H1 (cell line): ENCODE results near the gene MTHFD1. TPM values are rescaled to one million over a fixed set of nuclear protein-coding genes. Genes with fewer than 3 reads are reported as not detected.
A peak's percentile ranks its signal among the peaks of the same experiment; 100 is the strongest.

ENCODE experiments used
- CTCF ChIA-PET: fragments of 300-600 bp; sonication (Branson Sonifier 250); formaldehyde crosslinking; loops from one replicate; lab custom pipeline; 2021; ENCODE audit not compliant: partially characterized antibody; lab: Charles Lee
- POLR2A ChIA-PET: fragments of 300-600 bp; sonication (Branson Sonifier 250); formaldehyde crosslinking; loops from one replicate; lab custom pipeline; 2021; ENCODE audit warnings: inconsistent platforms; ENCODE audit not compliant: partially characterized antibody; lab: Charles Lee
- DNase-seq, 2 experiments: peaks; one replicate each; pipeline versions ENCODE4 v3.0.0 to v3.0.0-alpha.2; 2010 to 2022; ENCODE audit warnings: low spot score in 2 of 2, low read depth in 1 of 2, mixed read lengths in 1 of 2
- FAIRE-seq: peaks from 2 replicates; lab custom pipeline; 2011; peaks lifted over from hg19 to GRCh38; lab: Jason Lieb, UNC
- H2AFZ ChIP-seq: 2 replicates; pipeline ENCODE4 v1.8.1; 2012; ENCODE audit warnings: low read length, inconsistent platforms
- H2AK5ac ChIP-seq: 2 replicates; pipeline ENCODE4 v1.6.1; 2013; ENCODE audit warnings: low read depth, low read length
- H2BK120ac ChIP-seq: replicated peaks from 2 replicates; pipeline ENCODE3; 2013; ENCODE audit warnings: low read depth, low read length, inconsistent platforms
- H2BK12ac ChIP-seq: 2 replicates; pipeline ENCODE4 v1.6.1; 2013; ENCODE audit warnings: low read depth, low read length
- H2BK15ac ChIP-seq: 2 replicates; pipeline ENCODE4 v1.6.1; 2013; ENCODE audit warnings: low read length
- H2BK20ac ChIP-seq: 2 replicates; pipeline ENCODE4 v1.6.1; 2013; ENCODE audit warnings: low read length
- H2BK5ac ChIP-seq: 2 replicates; pipeline ENCODE4 v1.6.1; 2013; ENCODE audit warnings: low read depth, low read length
- H3K14ac ChIP-seq: 2 replicates; pipeline ENCODE4 v1.6.1; 2013; ENCODE audit warnings: inconsistent platforms; ENCODE audit not compliant: insufficient read length
- H3K18ac ChIP-seq: 2 replicates; pipeline ENCODE4 v1.6.1; 2013; ENCODE audit warnings: low read length; ENCODE audit errors: extremely low read depth
- H3K23ac ChIP-seq: 2 replicates; pipeline ENCODE4 v1.6.1; 2013; ENCODE audit warnings: inconsistent platforms; ENCODE audit not compliant: insufficient read length
- H3K23me2 ChIP-seq: 2 replicates; pipeline ENCODE4 v1.6.1; 2013; ENCODE audit warnings: low read depth, low read length
- H3K27ac ChIP-seq: 2 replicates; pipeline ENCODE4 v1.6.1; 2011; ENCODE audit warnings: low read depth, low read length, inconsistent platforms
- H3K27me3 ChIP-seq, 4 experiments: replicated peaks in 1 of 4; 1 replicate in 1 of 4; 2 replicates in 3 of 4; pipeline versions ENCODE4 v1.6.1 to v1.8.1; 2011 to 2013; ENCODE audit warnings: low read length in 3 of 4, mild to moderate bottlenecking in 3 of 4, inconsistent platforms in 2 of 4, mixed read lengths in 2 of 4, moderate library complexity in 1 of 4; ENCODE audit not compliant: control insufficient read depth in 3 of 4, insufficient read depth in 3 of 4; ENCODE audit errors: extremely low read depth in 1 of 4
- H3K36me3 ChIP-seq, 4 experiments: 2 replicates each; pipeline versions ENCODE4 v1.6.1 to v1.8.1; 2011 to 2013; ENCODE audit warnings: mild to moderate bottlenecking in 4 of 4, low read length in 3 of 4, moderate library complexity in 2 of 4, control low read depth in 1 of 4, inconsistent platforms in 1 of 4; ENCODE audit not compliant: insufficient read depth in 4 of 4, control insufficient read depth in 2 of 4
- H3K4ac ChIP-seq: replicated peaks from 2 replicates; pipeline ENCODE3; 2013; ENCODE audit warnings: low read length, low read depth, mixed read lengths, inconsistent platforms; ENCODE audit not compliant: insufficient read length
- H3K4me1 ChIP-seq, 4 experiments: replicated peaks in 1 of 4; 1 replicate in 1 of 4; 2 replicates in 3 of 4; pipeline versions ENCODE4 v1.6.1 to v1.8.1; 2011 to 2013; ENCODE audit warnings: low read length in 3 of 4, inconsistent platforms in 2 of 4, mixed read lengths in 1 of 4; ENCODE audit not compliant: insufficient read depth in 4 of 4, control insufficient read depth in 3 of 4
- H3K4me2 ChIP-seq, 2 experiments: 2 replicates each; pipeline versions ENCODE4 v1.6.1 to v1.8.1; 2011 to 2013; ENCODE audit warnings: low read depth in 2 of 2, low read length in 2 of 2, control low read depth in 1 of 2, inconsistent platforms in 1 of 2, mild to moderate bottlenecking in 1 of 2; ENCODE audit not compliant: insufficient read depth in 1 of 2
- H3K4me3 ChIP-seq, 4 experiments: fragments of 200-600, 300-600 bp in 1 of 4; sonication (generic), shearing (Covaris generic), sonication (Bioruptor Twin) in 1 of 4; 2 replicates each; pipeline versions ENCODE4 v1.5.1 to v1.8.1; 2011 to 2016; ENCODE audit warnings: low read length in 4 of 4, low read depth in 3 of 4, control low read depth in 2 of 4, inconsistent platforms in 2 of 4, mild to moderate bottlenecking in 2 of 4, mixed read lengths in 1 of 4, moderate library complexity in 1 of 4; ENCODE audit not compliant: insufficient read depth in 2 of 4; ENCODE audit errors: extremely low read depth in 1 of 4
- H3K56ac ChIP-seq: replicated peaks from 2 replicates; pipeline ENCODE3; 2013; ENCODE audit warnings: low read depth, mild to moderate bottlenecking, mixed read lengths, low read length, inconsistent platforms; ENCODE audit not compliant: insufficient read length
- H3K79me1 ChIP-seq: 2 replicates; pipeline ENCODE4 v1.6.1; 2013; ENCODE audit warnings: low read depth, low read length, control low read depth
- H3K79me2 ChIP-seq, 2 experiments: 2 replicates each; pipeline versions ENCODE4 v1.6.1 to v1.8.1; 2012 to 2013; ENCODE audit warnings: low read length in 2 of 2, mild to moderate bottlenecking in 2 of 2, inconsistent platforms in 1 of 2; ENCODE audit not compliant: insufficient read depth in 2 of 2, control insufficient read depth in 1 of 2
- H3K9ac ChIP-seq, 4 experiments: replicated peaks in 1 of 4; 1 replicate in 1 of 4; 2 replicates in 3 of 4; pipeline versions ENCODE4 v1.6.1 to v1.8.1; 2011 to 2013; ENCODE audit warnings: low read depth in 3 of 4, low read length in 3 of 4, control low read depth in 2 of 4, mild to moderate bottlenecking in 2 of 4, moderate library complexity in 2 of 4, inconsistent platforms in 1 of 4; ENCODE audit errors: extremely low read depth in 1 of 4
- H3K9me3 ChIP-seq, 2 experiments: 2 replicates each; pipeline versions ENCODE4 v1.6.1 to v1.8.1; 2012 to 2013; ENCODE audit warnings: mild to moderate bottlenecking in 2 of 2, moderate library complexity in 2 of 2, control low read depth in 1 of 2, inconsistent platforms in 1 of 2, low read depth in 1 of 2, low read length in 1 of 2, mixed read lengths in 1 of 2; ENCODE audit not compliant: insufficient read depth in 2 of 2
- H4K20me1 ChIP-seq, 2 experiments: replicated peaks in 1 of 2; 2 replicates each; pipeline versions ENCODE3 to v1.8.1; 2011 to 2013; ENCODE audit warnings: inconsistent platforms in 2 of 2, low read length in 2 of 2, mild to moderate bottlenecking in 1 of 2; ENCODE audit not compliant: insufficient read depth in 2 of 2, control insufficient read depth in 1 of 2
- H4K5ac ChIP-seq: 2 replicates; pipeline ENCODE4 v1.6.1; 2013; ENCODE audit warnings: low read length, low read depth, mixed read lengths, inconsistent platforms; ENCODE audit not compliant: insufficient read length
- H4K8ac ChIP-seq: 2 replicates; pipeline ENCODE4 v1.8.0; 2013; ENCODE audit warnings: mild to moderate bottlenecking, moderate library complexity, low read length, inconsistent platforms; ENCODE audit not compliant: insufficient read depth; ENCODE audit errors: extremely low read depth
- H4K91ac ChIP-seq: replicated peaks from 2 replicates; pipeline ENCODE3; 2013; ENCODE audit warnings: low read length, mixed read lengths, inconsistent platforms; ENCODE audit not compliant: insufficient read length
- ATF3 ChIP-seq: IDR thresholded peaks from 2 replicates; pipeline ENCODE4 v1.6.1; 2011; ENCODE audit warnings: low read depth, mild to moderate bottlenecking, low read length; ENCODE audit not compliant: insufficient read depth
- EP300 ChIP-seq, 2 experiments: IDR thresholded peaks; 1 replicate in 1 of 2; 2 replicates in 1 of 2; pipeline ENCODE4 v1.6.1; 2011 to 2012; ENCODE audit warnings: low read depth in 2 of 2, low read length in 2 of 2, mild to moderate bottlenecking in 2 of 2, borderline replicate concordance in 1 of 2, inconsistent platforms in 1 of 2, moderate library complexity in 1 of 2
- GABPA ChIP-seq: IDR thresholded peaks from 2 replicates; pipeline ENCODE4 v1.6.1; 2011; ENCODE audit warnings: mild to moderate bottlenecking, low read length, moderate library complexity, borderline replicate concordance; ENCODE audit not compliant: insufficient read depth
- KDM5A ChIP-seq: fragments of 200-600 bp; IDR thresholded peaks from 2 replicates; pipeline ENCODE4 v1.7.1; 2012; ENCODE audit warnings: mild to moderate bottlenecking, low read length, inconsistent platforms, mixed read lengths
- POLR2A ChIP-seq, 2 experiments: IDR thresholded peaks; 1 replicate in 1 of 2; 2 replicates in 1 of 2; pipeline ENCODE4 v1.6.1; 2011; ENCODE audit warnings: low read depth in 2 of 2, low read length in 2 of 2, mild to moderate bottlenecking in 2 of 2; ENCODE audit errors: control extremely low read depth in 1 of 2
- POLR2AphosphoS5 ChIP-seq: IDR thresholded peaks from 2 replicates; pipeline ENCODE4 v1.6.1; 2011; ENCODE audit warnings: low read depth, low read length
- RXRA ChIP-seq: IDR thresholded peaks from 2 replicates; pipeline ENCODE4 v1.6.1; 2011; ENCODE audit warnings: low read depth, mild to moderate bottlenecking, low read length, moderate library complexity; ENCODE audit not compliant: insufficient read depth
- SIN3A ChIP-seq, 2 experiments: IDR thresholded peaks in 1 of 2; conservative IDR thresholded peaks in 1 of 2; 2 replicates each; pipeline ENCODE4 v1.6.1; 2011 to 2012; ENCODE audit warnings: low read length in 2 of 2, improper control_type of control experiment in 1 of 2, low read depth in 1 of 2, mild to moderate bottlenecking in 1 of 2
- SP1 ChIP-seq: IDR thresholded peaks from 2 replicates; pipeline ENCODE4 v1.6.1; 2011; ENCODE audit warnings: low read depth, low read length
- TAF1 ChIP-seq: IDR thresholded peaks from 2 replicates; pipeline ENCODE4 v1.6.1; 2011; ENCODE audit warnings: mild to moderate bottlenecking, low read depth, low read length
- TAF7 ChIP-seq: optimal IDR thresholded peaks from 2 replicates; pipeline ENCODE3; 2011; ENCODE audit warnings: low read depth, mild to moderate bottlenecking, inconsistent platforms, low read length, moderate library complexity, borderline replicate concordance
- WGBS, 2 experiments: shearing (Covaris generic) in 1 of 2; methylation state at CpG; one replicate each; pipeline versions ENCODE4 v1.1.6 to v1.1.7; 2013 to 2015; ENCODE audit warnings: low lambda C conversion rate in 2 of 2, mixed read lengths in 2 of 2, inconsistent platforms in 1 of 2, low coverage in 1 of 2, missing lambda C conversion rate in 1 of 2; ENCODE audit not compliant: insufficient replicate concordance in 2 of 2, insufficient coverage in 1 of 2, insufficient read length in 1 of 2; ENCODE audit errors: extremely low coverage in 1 of 2, missing lambda C conversion rate in 1 of 2; 5-methylcytosine and 5-hydroxymethylcytosine counted together
- polyA plus RNA-seq, 7 experiments: library from polyadenylated mRNA; depleted of rRNA in 3 of 7; stranded (reverse) in 5 of 7; unstranded in 2 of 7; fragments of >200 nt in 5 of 7; fragments of 200-250 nt in 2 of 7; gene quantifications; 1 replicate in 5 of 7; 2 replicates in 1 of 7; 4 replicates in 1 of 7; pipeline versions ENCODE4 v1.2.1 to v1.2.3, GENCODE V29; 2011 to 2013; ENCODE audit warnings: missing spikeins in 2 of 7, mixed read lengths in 2 of 7
- total RNA-seq: library from RNA; stranded (reverse); fragmentation: NEBNext Ultra II Directional; extraction: Animal tissue kit (Norgen Biotek cat#: 25700); gene quantifications from 2 replicates; pipeline ENCODE4 v1.2.1, GENCODE V29; 2021

The MTHFD1 gene
- total and polyA plus RNA-seq, 2 of the 8 experiments (the other 6 are each of a cell fraction or from before 2014, with no cell fraction given): 79.7 to 332 TPM

- Histone ChIP-seq H3K56ac (peak within 1 kb of the TSS; percentile 94), H3K14ac (peak within 1 kb of the TSS; percentile 84), H2BK12ac (peak within 1 kb of the TSS; percentile 77; the same call in 1 of the 2 replicates), H2BK120ac (peak within 1 kb of the TSS; percentile 77), H3K9me3 (no peaks in the 10 kb centered on the region), H4K5ac (peak within 1 kb of the TSS; percentile 99), H3K27me3 (no peaks in the 10 kb centered on the region), H3K36me3 (no peaks in the 10 kb centered on the region), H2AK5ac (peak within 1 kb of the TSS; percentile 89; the same call in 1 of the 2 replicates), H3K4me1 (peaks cover 2 to 16% (median 12%) of the 10 kb centered on the region in 4 experiments; a peak in 5 of 7 replicates), H3K4me2 (peak within 1 kb of the TSS; percentile 97), H4K8ac (peak within 1 kb of the TSS; percentile 99), H3K4me3 (peak within 1 kb of the TSS; percentile 68 to 93 (median 78)), H3K4ac (peak within 1 kb of the TSS; percentile 98), H3K79me2 (peaks cover 11 to 73% of the 10 kb centered on the region in 2 experiments; a peak in 3 of 4 replicates), H4K20me1 (peaks cover 3 to 6% of the 10 kb centered on the region in 2 experiments), H2AFZ (no peak within 1 kb of the TSS), H4K91ac (peak within 1 kb of the TSS; percentile 99), H3K23ac (no peak within 1 kb of the TSS), H3K23me2 (peaks cover 19% of the 10 kb centered on the region), H2BK15ac (0 out of 2 replicates have a peak within 1 kb of the TSS, but pooled peaks have one; percentile 67), H3K27ac (peak within 1 kb of the TSS; percentile 96), H2BK5ac (peak within 1 kb of the TSS; percentile 96), H2BK20ac (no peak within 1 kb of the TSS), H3K79me1 (peaks cover 6% of the 10 kb centered on the region), H3K9ac (peak within 1 kb of the TSS; percentile 95 to 98 (median 96)), H3K18ac (peak within 1 kb of the TSS; percentile 99)
- CTCF ChIA-PET: interaction anchor here (0.5 to 1.4 kb wide), 5 partner anchors 12 to 406 kb away, joined by 3 to 6 read pairs (median 3); no protein-coding TSS in a partner anchor
- DNase-seq (peak; percentile 63 to 84), FAIRE-seq (no peak)
- 0% methylated on average over 50 of the region's 63 CpGs; no CpG with 5 or more reads in 1 of the 2 experiments for WGBS, 2 experiments
- POLR2A ChIA-PET: interaction anchor here (0.8 to 4.4 kb wide), 46 partner anchors 9 to 262 kb away, joined by 3 to 52 read pairs (median 4); partner anchors contain the start of genes AKAP5, HSPA2 and MTHFD1
- TF ChIP-seq KDM5A: no peak
- TF ChIP-seq RXRA: no peak
- no peak for TF ChIP-seq SP1
- 0 out of 4 replicates have a peak, but pooled peaks of 1 of the 2 experiments have one; percentile 6 for TF ChIP-seq SIN3A (conservative IDR thresholded peaks at IDR 0.05 in 1 of 2, IDR thresholded peaks at IDR 0.05 in 1 of 2; ENCODE audit: low read depth in 1 of 2, low read length in 2 of 2)
- TF ChIP-seq POLR2A (IDR thresholded peaks at IDR 0.05; ENCODE audit: control extremely low read depth in 1 of 2, low read depth in 2 of 2, low read length in 2 of 2): peak; percentile 64 to 96
- TF ChIP-seq TAF1: peak; percentile 93
- no peak for TF ChIP-seq EP300 (IDR thresholded peaks at IDR 0.05; ENCODE audit: borderline replicate concordance in 1 of 2, low read depth in 2 of 2, low read length in 2 of 2)
- 0 out of 2 replicates have a peak, but pooled peaks have one; percentile 8 for TF ChIP-seq GABPA
- TF ChIP-seq ATF3: no peak
- peak; percentile 89 for TF ChIP-seq POLR2AphosphoS5
- TF ChIP-seq TAF7: peak; percentile 14
Measured at GRCh38 chr14:64504310-64504896, 116.2 kb downstream of the MTHFD1 start, which contains the start of gene ZBTB1. Gene ZBTB1, plus strand, starts transcription at chr14:64504770. Its CDS starts 16,735 bp downstream, at chr14:64521505.
